H1 (cell line): ENCODE results near the gene TSPAN9. TPM values are rescaled to one million over a fixed set of nuclear protein-coding genes. Genes with fewer than 3 reads are reported as not detected.

Source experiments
- CTCF ChIA-PET: fragments of 300-600 bp; sonication (Branson Sonifier 250); formaldehyde crosslinking; loops from one replicate; lab custom pipeline; 2021; ENCODE audit not compliant: partially characterized antibody; lab: Charles Lee
- POLR2A ChIA-PET: fragments of 300-600 bp; sonication (Branson Sonifier 250); formaldehyde crosslinking; loops from one replicate; lab custom pipeline; 2021; ENCODE audit warnings: inconsistent platforms; ENCODE audit not compliant: partially characterized antibody; lab: Charles Lee
- DNase-seq, 2 experiments: peaks; one replicate each; pipeline versions ENCODE4 v3.0.0 to v3.0.0-alpha.2; 2010 to 2022; ENCODE audit warnings: low spot score in 2 of 2, low read depth in 1 of 2, mixed read lengths in 1 of 2
- FAIRE-seq: peaks from 2 replicates; lab custom pipeline; 2011; peaks lifted over from hg19 to GRCh38; lab: Jason Lieb, UNC
- H2AFZ ChIP-seq: 2 replicates; pipeline ENCODE4 v1.8.1; 2012; ENCODE audit warnings: low read length, inconsistent platforms
- H2AK5ac ChIP-seq: 2 replicates; pipeline ENCODE4 v1.6.1; 2013; ENCODE audit warnings: low read depth, low read length
- H2BK120ac ChIP-seq: replicated peaks from 2 replicates; pipeline ENCODE3; 2013; ENCODE audit warnings: low read depth, low read length, inconsistent platforms
- H2BK12ac ChIP-seq: 2 replicates; pipeline ENCODE4 v1.6.1; 2013; ENCODE audit warnings: low read depth, low read length
- H2BK15ac ChIP-seq: 2 replicates; pipeline ENCODE4 v1.6.1; 2013; ENCODE audit warnings: low read length
- H2BK20ac ChIP-seq: 2 replicates; pipeline ENCODE4 v1.6.1; 2013; ENCODE audit warnings: low read length
- H2BK5ac ChIP-seq: 2 replicates; pipeline ENCODE4 v1.6.1; 2013; ENCODE audit warnings: low read depth, low read length
- H3K14ac ChIP-seq: 2 replicates; pipeline ENCODE4 v1.6.1; 2013; ENCODE audit warnings: inconsistent platforms; ENCODE audit not compliant: insufficient read length
- H3K18ac ChIP-seq: 2 replicates; pipeline ENCODE4 v1.6.1; 2013; ENCODE audit warnings: low read length; ENCODE audit errors: extremely low read depth
- H3K23ac ChIP-seq: 2 replicates; pipeline ENCODE4 v1.6.1; 2013; ENCODE audit warnings: inconsistent platforms; ENCODE audit not compliant: insufficient read length
- H3K23me2 ChIP-seq: 2 replicates; pipeline ENCODE4 v1.6.1; 2013; ENCODE audit warnings: low read depth, low read length
- H3K27ac ChIP-seq: 2 replicates; pipeline ENCODE4 v1.6.1; 2011; ENCODE audit warnings: low read depth, low read length, inconsistent platforms
- H3K27me3 ChIP-seq, 4 experiments: replicated peaks in 1 of 4; 1 replicate in 1 of 4; 2 replicates in 3 of 4; pipeline versions ENCODE4 v1.6.1 to v1.8.1; 2011 to 2013; ENCODE audit warnings: low read length in 3 of 4, mild to moderate bottlenecking in 3 of 4, inconsistent platforms in 2 of 4, mixed read lengths in 2 of 4, moderate library complexity in 1 of 4; ENCODE audit not compliant: control insufficient read depth in 3 of 4, insufficient read depth in 3 of 4; ENCODE audit errors: extremely low read depth in 1 of 4
- H3K36me3 ChIP-seq, 4 experiments: 2 replicates each; pipeline versions ENCODE4 v1.6.1 to v1.8.1; 2011 to 2013; ENCODE audit warnings: mild to moderate bottlenecking in 4 of 4, low read length in 3 of 4, moderate library complexity in 2 of 4, control low read depth in 1 of 4, inconsistent platforms in 1 of 4; ENCODE audit not compliant: insufficient read depth in 4 of 4, control insufficient read depth in 2 of 4
- H3K4ac ChIP-seq: replicated peaks from 2 replicates; pipeline ENCODE3; 2013; ENCODE audit warnings: low read length, low read depth, mixed read lengths, inconsistent platforms; ENCODE audit not compliant: insufficient read length
- H3K4me1 ChIP-seq, 4 experiments: replicated peaks in 1 of 4; 1 replicate in 1 of 4; 2 replicates in 3 of 4; pipeline versions ENCODE4 v1.6.1 to v1.8.1; 2011 to 2013; ENCODE audit warnings: low read length in 3 of 4, inconsistent platforms in 2 of 4, mixed read lengths in 1 of 4; ENCODE audit not compliant: insufficient read depth in 4 of 4, control insufficient read depth in 3 of 4
- H3K4me2 ChIP-seq, 2 experiments: 2 replicates each; pipeline versions ENCODE4 v1.6.1 to v1.8.1; 2011 to 2013; ENCODE audit warnings: low read depth in 2 of 2, low read length in 2 of 2, control low read depth in 1 of 2, inconsistent platforms in 1 of 2, mild to moderate bottlenecking in 1 of 2; ENCODE audit not compliant: insufficient read depth in 1 of 2
- H3K4me3 ChIP-seq, 4 experiments: fragments of 200-600, 300-600 bp in 1 of 4; sonication (generic), shearing (Covaris generic), sonication (Bioruptor Twin) in 1 of 4; 2 replicates each; pipeline versions ENCODE4 v1.5.1 to v1.8.1; 2011 to 2016; ENCODE audit warnings: low read length in 4 of 4, low read depth in 3 of 4, control low read depth in 2 of 4, inconsistent platforms in 2 of 4, mild to moderate bottlenecking in 2 of 4, mixed read lengths in 1 of 4, moderate library complexity in 1 of 4; ENCODE audit not compliant: insufficient read depth in 2 of 4; ENCODE audit errors: extremely low read depth in 1 of 4
- H3K56ac ChIP-seq: replicated peaks from 2 replicates; pipeline ENCODE3; 2013; ENCODE audit warnings: low read depth, mild to moderate bottlenecking, mixed read lengths, low read length, inconsistent platforms; ENCODE audit not compliant: insufficient read length
- H3K79me1 ChIP-seq: 2 replicates; pipeline ENCODE4 v1.6.1; 2013; ENCODE audit warnings: low read depth, low read length, control low read depth
- H3K79me2 ChIP-seq, 2 experiments: 2 replicates each; pipeline versions ENCODE4 v1.6.1 to v1.8.1; 2012 to 2013; ENCODE audit warnings: low read length in 2 of 2, mild to moderate bottlenecking in 2 of 2, inconsistent platforms in 1 of 2; ENCODE audit not compliant: insufficient read depth in 2 of 2, control insufficient read depth in 1 of 2
- H3K9ac ChIP-seq, 4 experiments: replicated peaks in 1 of 4; 1 replicate in 1 of 4; 2 replicates in 3 of 4; pipeline versions ENCODE4 v1.6.1 to v1.8.1; 2011 to 2013; ENCODE audit warnings: low read depth in 3 of 4, low read length in 3 of 4, control low read depth in 2 of 4, mild to moderate bottlenecking in 2 of 4, moderate library complexity in 2 of 4, inconsistent platforms in 1 of 4; ENCODE audit errors: extremely low read depth in 1 of 4
- H3K9me3 ChIP-seq, 2 experiments: 2 replicates each; pipeline versions ENCODE4 v1.6.1 to v1.8.1; 2012 to 2013; ENCODE audit warnings: mild to moderate bottlenecking in 2 of 2, moderate library complexity in 2 of 2, control low read depth in 1 of 2, inconsistent platforms in 1 of 2, low read depth in 1 of 2, low read length in 1 of 2, mixed read lengths in 1 of 2; ENCODE audit not compliant: insufficient read depth in 2 of 2
- H4K20me1 ChIP-seq, 2 experiments: replicated peaks in 1 of 2; 2 replicates each; pipeline versions ENCODE3 to v1.8.1; 2011 to 2013; ENCODE audit warnings: inconsistent platforms in 2 of 2, low read length in 2 of 2, mild to moderate bottlenecking in 1 of 2; ENCODE audit not compliant: insufficient read depth in 2 of 2, control insufficient read depth in 1 of 2
- H4K5ac ChIP-seq: 2 replicates; pipeline ENCODE4 v1.6.1; 2013; ENCODE audit warnings: low read length, low read depth, mixed read lengths, inconsistent platforms; ENCODE audit not compliant: insufficient read length
- H4K8ac ChIP-seq: 2 replicates; pipeline ENCODE4 v1.8.0; 2013; ENCODE audit warnings: mild to moderate bottlenecking, moderate library complexity, low read length, inconsistent platforms; ENCODE audit not compliant: insufficient read depth; ENCODE audit errors: extremely low read depth
- H4K91ac ChIP-seq: replicated peaks from 2 replicates; pipeline ENCODE3; 2013; ENCODE audit warnings: low read length, mixed read lengths, inconsistent platforms; ENCODE audit not compliant: insufficient read length
- BACH1 ChIP-seq: IDR thresholded peaks from 2 replicates; pipeline ENCODE4 v1.6.1; 2012; ENCODE audit warnings: low read length, improper control_type of control experiment
- CEBPB ChIP-seq: IDR thresholded peaks from 2 replicates; pipeline ENCODE4 v1.6.1; 2012; ENCODE audit warnings: low read depth, low read length
- HDAC6 ChIP-seq: IDR thresholded peaks from one replicate; pipeline ENCODE4 v1.7.1; 2012; ENCODE audit warnings: low read depth, mild to moderate bottlenecking, inconsistent platforms, low read length, moderate library complexity
- MAFK ChIP-seq: IDR thresholded peaks from 2 replicates; pipeline ENCODE4 v1.6.1; 2012; ENCODE audit warnings: low read depth, mild to moderate bottlenecking, improper control_type of control experiment, low read length
- PHF8 ChIP-seq: fragments of 200-600 bp; sonication (generic); conservative IDR thresholded peaks from 2 replicates; pipeline ENCODE4 v1.7.1; 2012; ENCODE audit warnings: low read depth, mild to moderate bottlenecking, inconsistent platforms, low read length, moderate library complexity
- POLR2A ChIP-seq, 2 experiments: IDR thresholded peaks; 1 replicate in 1 of 2; 2 replicates in 1 of 2; pipeline ENCODE4 v1.6.1; 2011; ENCODE audit warnings: low read depth in 2 of 2, low read length in 2 of 2, mild to moderate bottlenecking in 2 of 2; ENCODE audit errors: control extremely low read depth in 1 of 2
- SP4 ChIP-seq: IDR thresholded peaks from 2 replicates; pipeline ENCODE4 v1.6.1; 2012; ENCODE audit warnings: low read length, inconsistent platforms
- ZNF274 ChIP-seq: IDR thresholded peaks from 2 replicates; pipeline ENCODE4 v1.7.0; 2012; ENCODE audit warnings: low read length, borderline replicate concordance; ENCODE audit errors: extremely low read depth
- WGBS, 2 experiments: shearing (Covaris generic) in 1 of 2; methylation state at CpG; one replicate each; pipeline versions ENCODE4 v1.1.6 to v1.1.7; 2013 to 2015; ENCODE audit warnings: low lambda C conversion rate in 2 of 2, mixed read lengths in 2 of 2, inconsistent platforms in 1 of 2, low coverage in 1 of 2, missing lambda C conversion rate in 1 of 2; ENCODE audit not compliant: insufficient replicate concordance in 2 of 2, insufficient coverage in 1 of 2, insufficient read length in 1 of 2; ENCODE audit errors: extremely low coverage in 1 of 2, missing lambda C conversion rate in 1 of 2; 5-methylcytosine and 5-hydroxymethylcytosine counted together
- polyA plus RNA-seq, 7 experiments: library from polyadenylated mRNA; depleted of rRNA in 3 of 7; stranded (reverse) in 5 of 7; unstranded in 2 of 7; fragments of >200 nt in 5 of 7; fragments of 200-250 nt in 2 of 7; gene quantifications; 1 replicate in 5 of 7; 2 replicates in 1 of 7; 4 replicates in 1 of 7; pipeline versions ENCODE4 v1.2.1 to v1.2.3, GENCODE V29; 2011 to 2013; ENCODE audit warnings: missing spikeins in 2 of 7, mixed read lengths in 2 of 7
- total RNA-seq: library from RNA; stranded (reverse); fragmentation: NEBNext Ultra II Directional; extraction: Animal tissue kit (Norgen Biotek cat#: 25700); gene quantifications from 2 replicates; pipeline ENCODE4 v1.2.1, GENCODE V29; 2021

TSPAN9 gene
- total and polyA plus RNA-seq, 2 of the 8 experiments (the other 6 are each of a cell fraction or from before 2014, with no cell fraction given) = 11.5 to 29.1 TPM

DNA sequence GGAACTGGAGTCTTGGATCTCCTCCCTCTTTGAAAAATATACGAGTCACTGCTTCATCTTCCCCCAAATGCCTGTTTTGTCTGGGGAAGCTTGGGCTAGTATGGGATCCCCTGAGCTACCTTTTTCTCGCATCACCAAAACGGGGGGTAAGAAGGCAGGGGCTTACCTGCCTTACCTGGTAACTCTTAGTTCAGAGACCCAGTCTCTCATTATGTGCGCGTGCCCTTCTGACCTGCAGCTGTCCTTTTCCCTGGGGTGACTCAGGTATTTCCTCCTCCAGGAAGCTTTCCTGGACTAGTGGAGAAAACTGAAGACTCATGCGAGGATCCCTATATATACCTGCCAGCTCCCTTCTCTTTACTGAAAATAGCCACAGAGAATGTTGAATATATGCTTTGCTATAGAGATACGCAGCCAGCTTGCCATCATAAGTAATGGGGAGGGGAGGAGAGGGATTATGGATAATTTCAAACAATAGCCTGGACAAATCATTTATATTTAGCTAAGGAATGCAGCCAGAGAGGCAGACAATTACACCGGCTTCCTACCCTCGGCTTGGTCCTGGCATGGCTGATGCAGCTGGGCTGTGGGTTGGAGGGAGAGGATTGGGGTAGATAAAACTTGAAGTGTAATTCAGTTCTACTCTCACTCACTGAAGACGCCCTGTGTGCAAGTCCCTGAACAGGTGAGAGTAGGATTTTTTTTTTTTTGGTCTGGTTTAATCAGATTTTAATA is 1.1 kb downstream of the TSPAN9 start:
- Histone ChIP-seq H3K79me1 (0 out of 2 replicates have a peak, but pooled peaks cover 3% of the 10 kb centered on the region), H3K27me3 (peaks cover 0 to 23% (median 8%) of the 10 kb centered on the region in 4 experiments; a peak in 3 of 7 replicates), H4K8ac (no peak overlapping the region), H2AFZ (no peak overlapping the region), H3K23me2 (peaks cover 4% of the 10 kb centered on the region; the same call in 1 of the 2 replicates), H2BK120ac (no peak overlapping the region), H3K4me3 (peak overlapping the region; percentile 65 to 73 (median 66)), H3K79me2 (no peaks in the 10 kb centered on the region), H3K4me1 (peaks cover 0 to 9% (median 3%) of the 10 kb centered on the region in 4 experiments; a peak in 3 of 7 replicates), H2AK5ac (no peak overlapping the region), H3K4ac (no peak overlapping the region), H3K14ac (no peak overlapping the region), H3K23ac (no peak overlapping the region), H3K9ac (no peak overlapping the region), H3K36me3 (no peaks in the 10 kb centered on the region), H3K9me3 (no peaks in the 10 kb centered on the region), H3K27ac (no peak overlapping the region), H3K56ac (no peak overlapping the region), H4K20me1 (no peaks in the 10 kb centered on the region), H3K4me2 (peak overlapping the region; percentile 66 to 70), H3K18ac (no peak overlapping the region), H2BK5ac (no peak overlapping the region), H2BK12ac (no peak overlapping the region), H2BK20ac (no peak overlapping the region), H4K5ac (no peak overlapping the region), H2BK15ac (no peak overlapping the region; the same call in 1 of the 2 replicates), H4K91ac (no peak overlapping the region)
- no peak for DNase-seq
- FAIRE-seq = no peak
- ChIA-PET POLR2A (interaction anchor here (0.6 to 1.3 kb wide), 3 partner anchors 12 to 256 kb away, joined by 3 read pairs; no protein-coding TSS in a partner anchor), CTCF (interaction anchor here (1.0 to 1.7 kb wide), 4 partner anchors 9 to 57 kb away, joined by 3 to 7 read pairs (median 4); no protein-coding TSS in a partner anchor)
- WGBS, 2 experiments = 51% methylated on average over 10 of the region's 10 CpGs; no CpG with 5 or more reads in 1 of the 2 experiments
- TF ChIP-seq HDAC6 = no peak
- no peak for TF ChIP-seq PHF8
- no peak for TF ChIP-seq ZNF274
- no peak for TF ChIP-seq SP4
- TF ChIP-seq POLR2A (IDR thresholded peaks at IDR 0.05; ENCODE audit: control extremely low read depth in 1 of 2, low read depth in 2 of 2, low read length in 2 of 2) = no peak
- peak; percentile 74; the same call in 1 of the 2 replicates for TF ChIP-seq MAFK
- TF ChIP-seq CEBPB = no peak
- TF ChIP-seq BACH1 = peak; percentile 92
